ENCODE data around the gene SCFD2. TPM values are rescaled to one million over a fixed set of nuclear protein-coding genes. Genes with fewer than 3 reads are reported as not detected.

Gene SCFD2
- total RNA-seq, 1 donor from 2014 or later: 29.9 TPM

DNA sequence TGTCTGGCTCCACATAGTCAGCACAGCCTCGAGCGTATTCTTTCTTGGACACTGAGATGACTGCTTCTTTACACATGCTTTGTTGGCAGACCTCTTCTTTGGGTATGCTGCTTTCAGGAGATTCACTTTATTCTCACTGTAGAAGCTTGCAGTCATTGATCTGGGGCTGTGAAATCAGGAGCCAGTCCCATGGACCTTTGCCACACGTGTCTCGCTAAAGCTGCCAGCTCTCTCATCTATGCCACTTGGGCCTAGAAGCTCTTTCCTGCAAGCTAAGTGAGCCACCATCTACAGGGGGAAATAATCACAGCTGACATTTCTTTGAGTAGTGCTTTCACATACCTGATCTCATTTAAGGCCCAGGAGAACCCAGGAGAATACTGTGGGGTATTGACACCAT lies 498.7 kb downstream of the SCFD2 start:
- intact Hi-C loops (cut with micrococcal nuclease): loop anchor here (10.0 kb wide), 1 partner anchor 48 kb away; no protein-coding TSS in a partner anchor

DNA sequence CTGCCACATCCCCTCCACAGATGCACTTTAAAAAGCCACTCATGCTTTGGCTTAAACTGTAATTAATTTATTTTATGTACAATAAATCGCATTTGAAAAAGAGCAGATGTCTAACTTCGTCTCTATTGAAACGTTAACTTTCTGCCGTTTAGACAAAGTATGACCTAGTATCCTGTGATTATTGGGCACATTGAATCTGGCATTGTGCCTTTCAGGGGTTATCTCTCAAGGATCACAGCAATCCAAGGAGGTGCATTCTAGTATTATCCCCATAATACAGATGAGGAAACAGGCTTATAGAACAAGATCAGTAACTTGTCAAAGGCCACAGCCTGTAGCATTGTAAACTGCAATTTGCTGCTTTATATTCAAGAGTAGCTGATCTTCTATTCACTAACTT lies 499.1 kb downstream of the SCFD2 start:
- intact Hi-C loops (cut with micrococcal nuclease): loop anchor here (10.0 kb wide), 1 partner anchor 48 kb away; no protein-coding TSS in a partner anchor

DNA sequence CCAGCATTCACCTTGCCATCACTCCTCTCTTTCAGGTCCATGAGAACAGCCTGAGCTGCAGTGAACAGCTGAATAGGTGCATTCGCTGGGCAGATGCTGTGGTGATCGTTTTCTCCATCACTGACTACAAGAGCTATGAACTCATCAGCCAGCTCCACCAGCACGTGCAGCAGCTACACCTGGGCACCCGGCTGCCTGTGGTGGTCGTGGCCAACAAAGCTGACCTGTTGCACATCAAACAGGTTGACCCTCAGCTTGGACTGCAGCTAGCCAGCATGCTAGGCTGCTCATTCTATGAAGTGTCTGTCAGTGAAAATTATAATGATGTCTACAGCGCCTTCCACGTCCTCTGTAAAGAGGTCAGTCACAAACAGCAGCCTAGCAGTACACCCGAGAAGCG lies 500.6 kb downstream of the SCFD2 start:
- intact Hi-C loops (cut with micrococcal nuclease): loop anchor here (10.0 kb wide), 1 partner anchor 50 kb away; no protein-coding TSS in a partner anchor

DNA sequence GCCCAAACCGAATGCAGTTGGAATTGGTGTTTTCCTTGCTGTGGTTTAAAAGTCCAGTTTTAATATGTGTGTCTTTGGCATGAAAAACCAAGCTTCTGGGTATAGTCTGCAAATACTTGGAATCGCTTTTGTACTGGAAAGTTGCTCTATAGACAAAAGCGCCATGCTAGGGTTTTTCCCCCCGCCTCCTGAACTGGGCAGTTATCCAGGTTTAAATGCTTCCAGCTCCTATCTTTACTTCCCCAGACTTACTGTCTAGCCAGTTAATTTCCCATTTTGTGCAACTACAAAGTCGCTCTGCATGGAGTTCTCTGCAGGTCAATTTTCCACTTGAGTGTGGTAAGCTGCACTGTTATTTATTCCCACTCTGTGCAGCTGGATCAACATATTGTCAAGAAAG lies 501.1 kb downstream of the SCFD2 start:
- intact Hi-C loops (cut with micrococcal nuclease): loop anchor here (5.0 to 10.0 kb wide), 4 partner anchors 50 to 1228 kb away; partner anchors contain the start of gene FIP1L1

DNA sequence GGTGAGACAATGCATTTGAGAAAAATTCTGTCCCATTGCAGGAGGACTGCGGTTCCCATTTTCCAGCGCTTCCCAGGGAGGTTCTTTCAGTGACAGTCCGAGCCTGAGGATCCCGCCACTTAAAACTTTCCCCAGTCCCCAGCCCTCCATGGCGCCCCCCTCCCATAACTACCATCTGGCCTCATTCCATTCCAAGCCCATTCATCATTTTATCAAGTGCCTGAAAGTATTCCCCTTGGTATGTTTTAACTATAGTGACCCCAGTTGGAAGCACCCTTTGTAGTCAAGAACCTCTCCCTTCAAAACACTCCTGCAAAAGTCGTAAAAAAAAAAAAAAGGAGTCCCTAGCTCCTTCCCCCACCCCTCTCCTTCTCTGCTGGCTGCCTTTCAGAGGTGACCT lies 502.5 kb downstream of the SCFD2 start:
- intact Hi-C loops (cut with micrococcal nuclease): loop anchor here (2.0 to 10.0 kb wide), 7 partner anchors 51 to 1229 kb away; partner anchors contain the start of genes CHIC2 and FIP1L1

GRCh38 chr4:52862639-52863161 lies 503.2 kb downstream of the SCFD2 start:
- intact Hi-C loops (cut with micrococcal nuclease): loop anchor here (1.0 to 10.0 kb wide), 10 partner anchors 52 to 1230 kb away; partner anchors contain the start of genes CHIC2 and FIP1L1

DNA sequence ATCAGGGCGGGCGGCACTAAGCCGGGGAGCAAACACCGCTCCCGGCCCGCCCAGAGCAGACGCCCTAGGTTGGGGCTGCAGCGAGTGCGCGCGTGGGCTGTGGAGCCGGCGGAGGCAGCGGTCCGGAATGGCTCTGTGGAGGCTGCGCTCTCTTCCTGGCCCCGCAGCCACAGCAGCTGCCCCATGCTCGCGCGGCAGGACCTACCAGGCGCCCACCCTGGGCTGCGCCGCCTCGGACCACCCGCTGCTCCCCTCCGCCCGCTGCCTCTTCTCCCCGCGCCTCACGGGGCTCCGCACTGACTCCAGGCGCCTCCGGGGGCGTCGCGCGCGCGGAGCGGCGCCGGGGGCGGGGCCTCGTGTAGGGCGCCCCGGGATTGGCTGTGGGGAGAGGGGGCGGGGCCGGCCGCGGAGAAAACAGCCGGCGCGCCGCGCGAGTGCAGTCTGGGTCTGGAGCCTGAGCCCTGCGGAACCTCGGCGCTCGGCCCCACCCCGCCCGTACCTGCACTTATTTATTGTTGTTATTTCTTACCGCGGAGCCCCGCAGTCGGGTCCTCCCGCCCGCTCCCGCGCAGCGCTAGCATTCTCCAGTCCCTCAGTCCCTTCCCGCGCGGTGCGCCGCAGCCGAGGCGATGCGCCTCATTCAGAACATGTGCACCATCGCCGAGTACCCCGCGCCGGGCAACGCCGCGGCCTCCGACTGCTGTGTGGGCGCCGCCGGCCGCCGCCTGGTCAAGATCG lies 503.8 kb downstream of the SCFD2 start, which contains the start of gene RASL11B:
Gene RASL11B (plus strand): TSS at position 439 of the 738 bp plus-strand sequence. CDS start 191 bp downstream, at position 630.
- intact Hi-C loops (cut with micrococcal nuclease): loop anchor here (1.0 to 10.0 kb wide), 11 partner anchors 39 to 1230 kb away; partner anchors contain the start of genes CHIC2 and FIP1L1

DNA sequence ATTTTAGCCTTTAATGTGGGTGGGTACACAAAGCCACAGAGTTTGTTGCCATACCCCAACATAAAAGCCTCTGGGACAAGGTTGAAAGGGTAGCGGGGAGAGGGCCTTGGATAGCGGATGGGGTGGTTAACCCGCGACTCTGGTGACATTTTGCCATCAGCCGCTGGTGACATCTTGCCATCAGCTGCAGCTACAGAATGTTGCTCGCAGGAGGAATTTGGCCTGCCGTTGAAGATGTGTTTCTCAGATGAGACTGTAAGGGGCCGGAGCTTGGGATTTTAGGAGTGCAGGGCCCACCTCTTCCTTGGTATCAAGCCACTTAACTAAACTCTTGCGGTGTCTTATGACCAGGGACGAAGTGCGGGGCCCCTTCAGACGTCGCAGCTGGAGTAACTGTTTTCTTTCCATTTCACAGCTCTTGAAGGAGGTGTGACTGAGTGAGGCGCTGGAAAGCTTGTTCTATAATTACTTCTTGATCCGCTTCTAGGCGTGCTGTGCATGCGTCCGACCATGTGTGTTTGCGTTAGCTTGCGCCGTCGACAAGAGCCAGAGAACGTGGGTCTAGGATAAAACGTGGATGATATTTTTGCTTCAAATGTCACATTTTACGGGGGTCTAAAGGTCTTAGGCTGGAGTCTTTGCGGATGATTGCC lies 504.6 kb downstream of the SCFD2 start:
- intact Hi-C loops (cut with micrococcal nuclease): loop anchor here (2.0 to 10.0 kb wide), 5 partner anchors 38 to 1231 kb away; partner anchors contain the start of gene FIP1L1

- intact Hi-C loops (cut with micrococcal nuclease): loop anchor here (2.0 to 10.0 kb wide), 5 partner anchors 38 to 1232 kb away; partner anchors contain the start of gene FIP1L1
Observed at GRCh38 chr4:52860361-52860760, 505.5 kb downstream of the SCFD2 start.

DNA sequence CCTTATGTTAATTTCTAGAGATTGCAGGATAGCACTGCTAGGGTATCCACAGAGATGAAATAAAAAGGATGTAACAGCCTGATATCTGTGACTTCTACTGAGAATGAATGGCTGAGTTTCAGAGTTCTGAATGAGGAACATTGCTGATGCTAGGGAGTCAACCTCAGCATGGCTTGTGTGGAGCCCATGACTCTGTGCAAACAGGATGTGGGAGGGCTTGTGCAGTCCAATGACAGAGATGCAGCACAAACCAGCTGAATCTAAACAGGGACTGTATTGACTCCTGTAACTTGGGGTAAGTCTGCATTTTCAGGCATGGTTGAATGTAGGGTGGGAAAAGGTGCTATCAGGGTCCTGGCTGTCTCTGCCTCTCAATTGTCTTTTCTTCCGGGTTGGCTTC lies 509.1 kb downstream of the SCFD2 start:
- intact Hi-C loops (cut with micrococcal nuclease): no loop called here

- intact Hi-C loops (cut with micrococcal nuclease): no loop called here
Observed at GRCh38 chr4:52853351-52853750, 512.5 kb downstream of the SCFD2 start.

DNA sequence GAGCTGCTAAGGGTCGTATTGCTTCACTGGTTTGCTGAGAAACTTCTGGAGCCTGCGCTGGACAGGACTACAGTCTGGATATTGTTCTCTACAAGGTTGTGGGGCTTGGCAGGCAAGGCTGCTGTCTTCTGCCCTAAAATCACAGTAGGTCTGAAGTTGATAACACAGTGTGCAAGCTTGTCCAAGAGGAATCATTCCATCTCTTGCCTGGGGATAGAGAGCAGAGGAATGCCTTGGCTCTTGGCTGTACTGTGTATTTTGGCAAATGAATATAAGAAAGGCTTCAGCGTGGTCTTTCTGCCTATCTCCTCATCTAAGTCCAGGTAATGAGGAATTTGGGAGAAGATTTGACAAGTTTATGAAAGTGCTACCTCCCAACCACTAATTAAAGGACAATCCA lies 513.1 kb downstream of the SCFD2 start:
- intact Hi-C loops (cut with micrococcal nuclease): no loop called here

- intact Hi-C loops (cut with micrococcal nuclease): no loop called here
Observed at GRCh38 chr4:52852041-52852440, 513.8 kb downstream of the SCFD2 start.

DNA sequence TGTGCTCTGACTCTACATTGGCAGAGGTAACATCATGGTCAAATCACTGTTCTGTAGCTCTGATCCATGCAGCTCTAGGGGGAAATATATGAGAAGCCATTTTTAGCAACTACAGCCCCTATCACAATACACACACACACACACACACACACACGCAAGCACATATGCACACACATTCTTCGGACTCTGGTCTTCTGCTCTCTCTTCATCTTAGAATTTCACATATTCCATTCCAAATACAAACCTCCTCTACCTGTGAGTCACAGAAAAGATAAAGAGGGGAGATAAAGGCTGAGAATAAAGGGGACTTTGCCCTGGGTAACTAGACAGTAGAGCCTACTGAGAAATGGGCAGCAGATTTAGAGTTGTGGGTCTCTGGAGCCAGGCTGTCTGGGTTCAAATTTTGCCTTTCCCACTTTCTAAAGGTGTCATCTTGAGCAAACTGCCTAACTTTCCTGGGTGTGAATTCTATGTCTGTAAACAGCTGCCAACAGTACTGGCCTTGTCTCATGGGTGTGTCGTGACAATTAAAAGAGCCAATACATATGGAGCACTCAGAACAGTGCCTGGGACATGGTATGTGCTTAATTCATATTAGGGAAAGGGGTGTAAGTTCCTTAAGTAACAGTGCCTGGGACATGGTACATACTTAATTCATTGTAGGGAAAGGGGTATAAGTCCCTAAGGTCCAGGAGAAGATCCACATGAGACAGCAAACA lies 515.3 kb downstream of the SCFD2 start:
- intact Hi-C loops (cut with micrococcal nuclease): no loop called here

GRCh38 chr4:52848254-52848653 lies 517.6 kb downstream of the SCFD2 start:
- intact Hi-C loops (cut with micrococcal nuclease): no loop called here

DNA sequence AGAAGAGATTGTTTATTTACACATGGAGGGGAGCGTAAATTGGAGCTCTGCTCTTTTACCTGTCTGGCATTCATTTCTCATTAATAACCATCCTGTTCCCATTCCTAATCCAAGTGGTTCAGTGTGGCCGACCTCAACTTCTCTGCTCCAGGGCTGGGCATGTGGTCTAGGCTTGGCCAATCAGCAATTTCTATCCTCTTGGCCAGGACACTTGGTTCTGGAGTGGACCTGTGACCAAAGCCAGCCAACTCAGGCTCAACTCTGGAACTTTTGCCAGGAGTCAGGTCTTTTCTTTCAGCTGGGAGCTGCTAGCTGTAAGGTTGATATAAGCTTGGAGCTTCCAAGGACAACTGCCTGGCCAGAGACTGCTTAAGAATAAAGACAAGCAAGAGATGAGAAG lies 519.4 kb downstream of the SCFD2 start:
- intact Hi-C loops (cut with micrococcal nuclease): no loop called here

DNA sequence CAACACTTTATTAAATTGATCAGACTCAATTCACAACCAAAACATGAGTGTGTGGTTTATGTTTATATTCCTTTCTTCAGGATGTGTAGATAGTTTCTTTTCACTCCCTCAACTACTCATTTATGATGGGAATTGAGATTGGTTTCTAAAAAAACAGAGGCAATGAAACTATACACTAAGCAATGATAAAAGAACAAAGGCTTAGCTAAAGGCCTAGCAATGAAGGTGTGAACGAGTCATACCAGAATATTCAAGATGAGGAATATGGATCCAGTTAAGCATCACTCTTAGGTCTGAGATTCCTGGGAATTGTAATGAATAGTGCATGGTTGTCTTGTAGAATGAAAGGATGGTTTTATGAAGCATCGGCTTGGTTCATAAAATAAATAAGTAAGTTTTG lies 521.3 kb downstream of the SCFD2 start:
- intact Hi-C loops (cut with micrococcal nuclease): no loop called here

GRCh38 chr4:52843958-52844357 lies 521.9 kb downstream of the SCFD2 start:
- intact Hi-C loops (cut with micrococcal nuclease): no loop called here

- intact Hi-C loops (cut with micrococcal nuclease): no loop called here
Observed at GRCh38 chr4:52843351-52843750, 522.5 kb downstream of the SCFD2 start.

DNA sequence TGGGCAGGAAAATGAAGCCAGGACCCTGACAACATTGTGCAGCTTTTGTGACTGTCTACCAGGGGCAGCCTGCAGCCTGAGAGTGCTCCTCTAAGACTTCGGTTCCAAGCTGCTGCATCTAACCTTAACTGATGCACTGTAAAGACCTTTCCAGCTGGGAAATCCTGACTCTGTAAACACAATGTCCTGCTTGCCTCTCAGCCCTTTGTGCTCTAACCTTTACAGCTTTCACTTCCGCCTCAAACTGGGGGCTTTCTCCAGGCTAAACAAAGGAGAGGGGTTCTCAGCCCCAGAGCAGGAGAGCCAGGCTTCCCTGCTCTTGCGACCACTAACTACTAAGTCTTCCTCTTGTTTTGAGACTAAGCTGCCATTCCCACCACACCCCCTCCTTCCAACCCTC lies 523.1 kb downstream of the SCFD2 start:
- intact Hi-C loops (cut with micrococcal nuclease): no loop called here
